ENCODE measurements around the gene ZNF407. TPM values are rescaled to one million over a fixed set of nuclear protein-coding genes. Genes with fewer than 3 reads are reported as not detected.
A peak's percentile ranks its signal among the peaks of the same experiment; 100 is the strongest.

The ZNF407 gene
- polyA plus RNA-seq, 4 donors = 9.2 to 10.3 (median 10.1) TPM

DNA sequence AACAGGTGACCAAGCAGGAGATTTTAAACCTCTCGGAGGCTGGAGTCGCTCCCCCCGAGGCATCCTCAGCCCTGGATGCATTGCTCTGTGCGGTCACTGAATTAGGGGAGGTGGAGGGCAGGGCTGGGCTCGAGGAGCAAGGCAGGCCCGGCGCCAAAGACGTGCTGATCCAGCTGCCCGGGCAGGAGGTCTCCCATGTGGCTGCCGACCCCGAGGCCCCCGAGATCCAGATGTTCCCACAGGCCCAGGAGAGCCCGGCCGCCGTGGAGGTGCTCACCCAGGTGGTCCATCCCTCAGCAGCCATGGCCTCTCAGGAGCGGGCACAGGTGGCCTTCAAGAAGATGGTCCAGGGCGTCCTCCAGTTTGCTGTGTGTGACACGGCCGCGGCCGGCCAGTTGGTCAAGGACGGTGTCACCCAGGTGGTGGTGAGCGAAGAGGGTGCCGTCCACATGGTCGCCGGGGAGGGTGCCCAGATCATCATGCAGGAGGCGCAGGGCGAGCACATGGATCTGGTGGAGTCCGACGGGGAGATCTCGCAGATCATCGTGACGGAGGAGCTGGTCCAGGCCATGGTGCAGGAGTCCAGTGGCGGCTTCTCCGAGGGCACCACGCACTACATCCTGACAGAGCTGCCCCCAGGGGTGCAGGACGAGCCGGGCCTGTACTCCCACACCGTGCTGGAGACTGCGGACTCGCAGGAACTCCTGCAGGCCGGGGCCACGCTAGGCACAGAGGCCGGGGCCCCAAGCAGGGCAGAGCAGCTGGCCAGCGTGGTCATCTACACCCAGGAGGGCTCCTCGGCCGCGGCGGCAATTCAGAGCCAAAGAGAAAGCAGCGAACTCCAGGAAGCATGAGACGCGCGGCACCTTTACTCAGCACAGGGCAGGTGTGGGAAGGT is 466.2 kb downstream of the ZNF407 start:
- DNase-seq (ENCODE audit: low read depth in 4 of 4, low spot score in 3 of 4) = no peak

DNA sequence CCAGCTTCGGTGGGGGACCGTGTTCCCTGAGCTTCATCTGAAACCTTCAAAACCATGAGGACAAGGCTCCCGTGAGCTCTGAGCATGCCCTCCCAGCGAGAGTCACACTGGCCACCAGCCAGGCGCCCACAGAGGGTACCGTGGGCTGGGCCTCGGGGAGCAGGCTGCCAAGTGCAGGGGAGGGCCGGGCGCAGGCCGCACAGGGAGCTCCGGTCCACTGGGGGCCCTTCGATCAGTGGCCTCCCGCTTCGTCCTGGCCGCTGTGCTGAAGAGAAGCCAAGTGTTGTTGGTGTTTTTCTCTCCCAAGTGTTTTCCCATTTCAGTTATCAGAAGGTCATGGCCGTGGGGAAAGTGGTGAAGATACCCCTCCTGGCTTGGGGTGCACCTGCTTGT is 466.8 kb downstream of the ZNF407 start:
- no peak for DNase-seq (ENCODE audit: low read depth in 4 of 4, low spot score in 3 of 4)

DNA sequence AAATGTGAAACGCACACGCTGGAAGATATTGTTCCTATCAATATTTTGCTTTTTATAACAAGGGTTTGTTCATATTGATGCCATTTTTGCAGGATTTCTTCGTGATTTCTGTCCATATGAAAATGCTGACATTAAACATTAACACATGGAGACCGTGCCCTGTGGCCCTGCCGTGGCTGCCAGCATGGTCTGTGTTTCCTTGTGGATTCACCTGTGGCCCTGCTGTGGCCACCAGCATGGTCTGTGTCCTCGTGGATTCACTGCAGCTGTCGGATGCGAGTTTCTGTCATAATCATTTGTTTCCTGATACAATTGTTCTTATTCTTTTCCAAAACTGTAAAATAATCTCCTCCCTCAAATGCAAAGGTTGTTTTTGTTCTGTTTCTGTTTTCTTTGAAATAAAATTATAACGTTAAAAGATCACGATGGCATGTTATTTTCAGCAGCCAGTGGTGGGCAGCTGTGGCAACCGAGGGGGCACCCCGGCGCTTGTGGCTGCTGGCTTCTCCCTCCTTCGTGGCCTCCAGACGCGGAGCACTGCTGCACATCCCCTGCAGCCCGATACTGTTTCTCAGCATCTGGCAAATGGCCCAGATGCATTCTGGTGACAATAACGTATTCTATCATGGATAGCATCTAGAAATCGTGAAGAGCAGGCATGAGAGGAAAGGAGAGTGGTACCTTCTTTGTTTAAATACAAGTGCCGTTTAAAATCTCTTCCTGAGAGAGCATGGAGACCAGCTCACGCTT is 467.8 kb downstream of the ZNF407 start:
- no peak for DNase-seq (ENCODE audit: low read depth in 4 of 4, low spot score in 3 of 4)

DNA sequence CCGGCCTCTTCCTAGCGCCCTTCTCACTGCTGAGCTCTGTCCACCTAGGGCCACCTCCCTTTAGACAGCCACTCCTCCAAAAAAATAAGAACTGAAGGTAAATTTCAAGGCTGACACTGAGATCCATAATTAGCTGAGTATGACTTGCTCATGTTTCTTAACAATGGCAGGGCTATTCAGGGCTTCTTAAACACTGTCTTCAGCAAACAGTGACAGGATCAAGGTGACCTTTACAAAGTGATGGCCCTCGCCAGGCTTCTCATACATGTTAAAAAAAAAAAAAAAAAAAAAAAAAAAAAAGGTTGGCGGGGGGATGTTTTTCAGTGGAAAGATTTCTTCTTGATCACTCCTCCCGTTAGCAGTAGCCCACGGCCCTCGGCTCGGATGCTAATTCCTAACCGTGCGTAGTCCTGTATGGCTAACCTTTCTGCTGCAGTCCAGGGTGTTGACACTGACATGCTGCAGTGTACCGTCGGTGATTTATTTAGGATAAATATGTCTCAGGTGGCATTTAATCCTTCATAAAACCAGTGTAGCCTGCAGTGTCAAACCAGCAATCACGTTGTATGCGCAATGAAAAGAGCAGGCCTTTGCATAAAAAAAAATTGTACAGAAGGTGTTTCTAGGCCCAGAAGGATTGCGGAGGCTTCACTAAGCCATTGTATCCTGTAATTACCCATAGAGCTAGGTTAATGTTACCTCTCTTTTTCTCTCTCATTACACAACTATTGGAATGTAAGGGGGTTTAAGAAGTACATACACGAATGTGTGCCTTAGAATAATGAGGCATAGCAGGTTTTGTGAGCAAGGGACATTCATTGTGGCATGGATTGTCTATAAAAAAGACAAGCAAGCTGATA is 468.6 kb downstream of the ZNF407 start:
- DNase-seq (ENCODE audit: low read depth in 4 of 4, low spot score in 3 of 4) = no peak

DNA sequence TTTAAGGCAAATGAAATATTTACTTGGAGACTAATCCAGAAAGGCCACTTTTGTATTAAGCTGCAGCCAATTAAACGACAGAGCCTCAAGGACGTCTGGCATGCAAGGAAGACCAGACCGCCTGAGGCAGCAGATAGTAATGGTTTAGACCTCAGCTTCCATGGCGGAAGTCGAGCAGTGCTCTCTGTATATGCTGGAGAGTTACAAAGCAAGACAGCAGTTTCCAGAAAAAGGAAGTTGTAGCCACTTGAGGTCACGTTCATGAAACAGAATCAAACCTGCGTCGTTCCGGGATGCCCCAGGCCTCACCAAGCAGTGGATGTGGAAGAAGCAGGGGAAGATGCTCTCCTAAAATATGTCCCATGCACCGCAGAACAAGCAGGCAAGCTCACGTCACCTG is 469.3 kb downstream of the ZNF407 start:
- no peak for DNase-seq (ENCODE audit: low read depth in 4 of 4, low spot score in 3 of 4)

DNA sequence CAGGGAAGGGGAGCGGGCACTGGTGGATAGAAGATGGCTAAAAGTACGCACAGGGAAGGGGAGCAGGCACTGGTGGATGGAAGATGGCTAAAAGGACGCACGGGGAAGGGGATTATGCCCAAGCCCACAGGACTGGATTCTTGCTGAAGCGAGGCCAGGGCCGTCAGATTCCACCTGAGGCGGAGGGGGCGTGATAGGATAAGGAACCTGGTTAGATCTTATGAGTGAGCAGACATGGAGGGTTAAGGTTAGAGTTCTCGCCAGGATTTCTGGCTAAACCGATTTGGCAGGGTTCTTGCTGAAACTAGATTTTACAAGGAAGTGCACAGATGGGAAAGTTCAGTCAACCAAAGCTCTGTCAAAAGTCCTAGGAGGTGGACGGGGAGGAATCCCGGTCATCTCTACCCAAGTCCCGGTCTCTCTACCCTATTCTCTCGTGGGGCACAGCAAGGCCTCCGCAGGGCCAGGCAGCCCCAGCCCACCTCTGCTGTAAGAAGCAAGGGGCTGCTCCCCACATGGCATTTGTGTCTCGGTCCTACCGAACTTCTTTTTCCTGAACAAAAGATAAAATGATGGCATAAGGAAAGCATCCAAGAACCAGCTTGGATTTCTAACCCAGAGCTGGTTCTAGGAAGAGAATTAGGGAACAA is 470.5 kb downstream of the ZNF407 start:
- no peak for DNase-seq (ENCODE audit: low read depth in 4 of 4, low spot score in 3 of 4)

DNA sequence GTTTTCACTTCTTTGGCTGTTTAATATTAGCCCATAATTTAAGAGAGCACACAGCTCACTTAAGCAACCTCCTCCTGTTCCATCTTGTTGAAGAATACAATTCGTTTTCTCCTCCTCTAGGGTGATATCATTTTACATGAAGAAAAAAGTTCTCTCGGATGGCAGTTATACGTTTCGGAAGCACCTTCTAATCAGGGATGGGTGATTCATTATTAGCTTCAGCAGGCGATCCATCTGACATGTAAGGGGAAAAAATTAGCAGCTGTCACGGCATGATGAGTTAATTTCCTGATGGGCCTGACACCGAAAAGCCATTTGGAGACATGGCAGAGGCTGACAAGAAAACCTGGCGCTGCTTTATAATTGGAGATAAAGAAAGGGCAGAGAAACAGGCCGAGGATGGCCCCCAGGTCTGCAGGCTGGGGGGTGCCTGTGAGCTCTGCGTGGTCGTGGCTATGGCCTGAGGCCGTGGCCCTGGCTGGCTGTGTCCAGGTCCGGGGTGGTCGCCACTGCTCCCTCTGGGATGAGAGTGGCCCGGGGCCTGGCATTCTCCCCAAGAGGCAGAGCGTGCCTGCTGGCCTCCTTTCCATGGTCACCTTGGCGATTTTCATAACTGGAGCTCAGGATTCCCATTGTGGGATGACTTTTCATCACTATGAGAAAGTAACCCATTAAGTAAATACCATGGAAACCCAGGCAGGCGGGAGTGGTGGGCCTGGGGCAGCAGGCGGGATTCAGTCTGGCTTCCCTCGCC is 471.2 kb downstream of the ZNF407 start:
- DNase-seq (ENCODE audit: low read depth in 4 of 4, low spot score in 3 of 4) = no peak

DNA sequence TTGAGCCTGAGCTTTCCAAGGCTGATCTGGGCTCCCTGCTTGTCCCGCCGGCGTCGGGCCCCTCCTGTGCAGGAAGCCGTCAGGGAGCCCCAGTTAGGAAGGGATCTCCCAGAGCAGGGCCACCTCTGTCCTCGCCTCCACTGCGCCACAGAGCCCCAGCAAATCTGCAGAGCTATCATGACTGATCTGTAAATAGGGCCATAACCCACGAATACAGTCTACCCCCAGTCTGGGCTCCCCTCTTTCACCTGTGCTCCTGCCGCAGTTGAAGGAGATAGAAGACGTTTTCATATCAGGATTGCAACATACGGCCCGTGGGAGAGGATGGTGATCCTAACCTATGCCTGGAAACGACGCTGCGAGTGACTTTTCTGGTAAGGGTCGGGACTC is 472.6 kb downstream of the ZNF407 start:
- DNase-seq (ENCODE audit: low read depth in 4 of 4, low spot score in 3 of 4) = no peak

DNA sequence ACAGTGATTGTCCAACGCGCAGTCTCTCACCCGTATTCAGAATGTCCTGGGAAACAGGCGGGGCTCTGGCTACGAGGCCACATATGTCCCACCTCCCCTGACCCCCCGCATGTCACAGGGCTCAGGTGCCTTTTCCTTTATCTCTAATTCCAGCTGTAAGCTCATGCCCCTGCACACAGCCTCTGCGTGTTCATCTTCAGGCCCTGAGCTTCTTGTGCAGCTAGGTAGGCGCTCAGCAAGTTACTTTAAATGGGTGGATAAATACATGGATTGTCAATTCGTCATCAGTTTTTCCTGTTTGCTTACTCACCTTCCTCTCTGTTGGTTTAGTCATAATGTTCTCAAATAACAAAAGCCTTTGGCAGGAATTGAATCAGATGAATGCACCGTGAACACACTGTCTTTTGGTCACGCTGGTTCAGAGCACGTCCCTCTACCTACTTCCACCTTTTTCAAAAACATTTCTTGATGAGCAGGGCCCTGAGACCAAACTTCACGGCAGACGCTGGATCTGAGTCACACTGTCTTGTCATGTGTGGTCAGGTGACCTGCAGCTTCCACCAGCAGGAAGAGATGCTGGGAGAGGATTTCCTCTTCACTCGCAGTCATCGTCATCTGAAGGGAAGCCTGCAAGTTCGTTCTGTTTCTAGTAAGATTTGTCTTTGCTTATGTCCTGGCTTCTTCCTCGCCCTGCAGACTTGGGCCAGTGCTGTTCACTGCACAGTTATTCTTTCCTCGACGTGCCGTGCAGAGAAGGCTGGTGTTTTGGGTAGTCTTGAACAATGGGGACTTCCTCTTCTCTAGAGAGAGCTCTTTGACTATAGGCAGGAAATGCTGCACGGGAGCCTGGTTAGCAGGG is 473.2 kb downstream of the ZNF407 start:
- DNase-seq (ENCODE audit: low read depth in 4 of 4, low spot score in 3 of 4) = peak in 2 of 4 donors; percentile 8 to 19

DNA sequence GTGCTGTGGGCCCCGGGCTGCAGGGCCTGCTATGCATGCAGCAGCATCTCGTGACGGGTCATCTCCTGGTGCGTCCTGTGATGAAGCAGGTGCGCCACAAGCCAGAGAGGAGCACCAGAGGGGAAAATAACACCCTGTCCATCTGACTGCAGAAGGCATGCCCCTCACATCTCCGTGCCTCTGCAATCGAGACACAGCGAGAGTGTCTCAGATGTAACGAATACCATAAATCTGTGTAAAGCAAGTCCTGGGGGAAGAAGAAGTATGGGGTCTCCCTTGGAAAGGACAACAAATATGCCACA is 473.8 kb downstream of the ZNF407 start:
- DNase-seq (ENCODE audit: low read depth in 4 of 4, low spot score in 3 of 4) = no peak

DNA sequence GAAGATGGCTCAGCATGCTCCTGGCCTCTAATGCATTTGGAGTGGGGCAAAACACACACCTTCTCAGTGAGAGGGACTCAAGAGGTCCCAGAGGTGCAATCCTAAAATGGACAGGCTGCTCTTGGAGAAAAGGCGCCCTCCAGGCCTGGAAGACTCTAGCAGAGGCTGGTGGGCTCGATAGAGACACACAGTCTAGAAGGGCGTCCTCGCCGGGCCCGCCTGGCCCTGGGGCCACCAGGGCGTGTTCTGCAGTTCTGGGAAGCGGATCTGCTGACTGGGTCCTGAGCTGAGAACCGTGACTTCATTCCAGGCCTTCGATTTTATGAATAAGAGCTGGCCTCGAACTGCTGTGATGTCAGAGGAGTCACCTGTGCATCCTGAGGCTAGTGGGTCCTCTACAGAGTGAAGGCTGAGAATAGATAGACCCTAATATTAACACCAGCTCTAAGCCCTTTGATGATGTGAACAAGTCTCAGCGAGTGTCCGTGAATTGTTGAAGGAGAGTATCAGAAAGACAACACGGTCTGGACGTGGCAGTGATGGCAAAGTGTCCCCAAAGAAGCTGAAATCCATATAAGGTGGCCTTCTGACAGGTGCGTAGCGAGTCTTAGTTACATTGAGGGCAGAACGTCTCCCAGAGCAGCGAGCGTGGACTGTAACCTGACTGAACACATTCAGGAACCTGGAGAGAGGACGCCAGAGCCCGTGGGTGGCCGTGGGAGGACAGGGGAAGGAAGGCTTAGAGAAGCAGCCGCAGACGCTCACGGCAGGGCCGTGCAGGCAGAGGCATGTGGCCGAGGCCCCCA is 474.4 kb downstream of the ZNF407 start:
- DNase-seq (ENCODE audit: low read depth in 4 of 4, low spot score in 3 of 4) = no peak

DNA sequence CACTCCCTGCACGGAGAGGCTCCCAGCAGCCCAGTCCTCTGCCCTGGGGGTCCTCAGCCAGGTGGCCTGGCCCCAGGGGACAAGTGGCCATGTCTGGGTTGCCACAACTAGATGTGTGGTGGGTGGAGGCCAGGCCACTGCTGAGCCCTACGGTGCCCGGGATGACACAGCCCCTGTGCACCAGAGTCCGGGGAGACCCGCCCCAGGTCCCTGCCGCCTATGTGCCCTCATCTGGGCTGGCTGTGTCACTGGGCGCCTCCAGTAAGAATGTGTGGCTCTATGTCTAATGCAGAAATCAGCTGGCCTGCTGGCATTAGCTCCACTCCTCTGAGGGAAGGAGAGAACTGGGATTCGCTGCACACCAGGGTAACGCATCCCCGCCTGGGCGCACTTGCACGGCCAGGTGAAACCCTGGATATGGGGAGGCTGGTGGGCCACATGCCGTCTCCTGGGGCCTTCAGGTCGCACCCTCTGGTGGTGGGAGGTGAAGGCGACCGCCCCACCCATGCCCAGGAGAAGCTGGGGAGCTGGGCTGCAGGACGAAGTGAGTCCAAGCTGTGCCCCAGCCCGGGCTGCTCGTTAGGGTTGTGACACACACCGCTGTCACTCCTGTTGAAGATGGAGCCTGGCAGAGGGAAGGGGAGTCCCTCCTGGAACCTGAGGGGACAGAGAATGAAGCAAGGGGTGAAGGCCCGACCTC is 475.2 kb downstream of the ZNF407 start:
- DNase-seq (ENCODE audit: low read depth in 4 of 4, low spot score in 3 of 4) = no peak

DNA sequence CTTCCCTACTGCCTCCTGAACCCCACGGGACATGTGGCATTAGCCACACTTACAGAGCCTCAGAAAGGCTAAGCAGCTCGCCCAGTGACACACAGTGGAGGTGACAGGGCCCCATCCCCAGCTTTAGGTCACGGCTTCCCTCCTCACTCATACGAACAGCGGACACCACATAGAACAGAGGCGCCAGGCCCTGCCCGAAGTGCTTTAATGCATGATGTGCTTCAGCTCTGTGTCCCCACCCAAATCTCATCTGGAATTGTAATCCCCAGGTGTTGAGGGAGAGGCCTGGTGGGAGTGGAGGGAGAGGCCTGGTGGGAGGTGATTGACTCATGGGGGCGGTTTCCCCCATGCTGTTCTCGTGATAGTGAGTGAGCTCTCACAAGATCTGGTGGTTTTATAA is 476.0 kb downstream of the ZNF407 start:
- no peak for DNase-seq (ENCODE audit: low read depth in 4 of 4, low spot score in 3 of 4)

DNA sequence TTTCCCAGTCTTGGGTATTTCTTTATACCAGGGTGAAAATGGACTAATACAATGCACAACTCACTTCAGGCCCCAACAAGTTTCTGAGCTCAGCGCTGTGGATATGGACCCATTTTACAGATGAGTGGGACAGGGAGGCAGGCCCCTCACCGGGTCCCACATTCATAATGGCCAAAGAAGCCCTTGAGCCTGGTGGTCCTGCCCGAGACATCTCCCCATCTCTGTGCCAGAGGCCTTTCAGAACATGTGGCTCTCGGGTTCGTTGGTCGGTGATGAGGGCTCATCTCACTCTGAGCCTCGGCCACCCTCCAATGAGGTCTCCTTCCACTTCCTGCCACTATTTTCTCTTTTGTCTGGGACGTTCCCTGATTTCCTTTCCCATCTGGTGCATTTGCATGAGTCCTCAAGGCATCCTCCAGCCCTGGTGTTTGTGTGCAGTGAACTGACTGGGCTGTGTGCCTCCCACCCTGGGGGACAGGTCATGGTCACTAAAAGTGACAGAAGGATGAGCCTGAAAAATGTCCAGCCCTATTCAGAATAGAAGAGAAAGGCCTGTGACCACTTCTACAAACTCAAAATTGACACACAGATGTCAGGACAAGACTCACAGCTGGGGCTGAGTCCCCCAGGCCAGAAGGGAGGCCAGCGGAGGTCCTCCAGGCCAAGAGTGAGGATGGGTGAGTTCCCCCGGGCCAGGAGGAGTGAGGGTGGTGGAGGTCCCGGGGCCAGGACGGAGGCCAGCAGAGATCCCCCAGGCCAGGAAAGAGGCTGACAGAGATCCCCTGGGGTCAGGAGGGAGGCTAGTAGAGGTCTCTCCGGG is 476.7 kb downstream of the ZNF407 start:
- no peak for DNase-seq (ENCODE audit: low read depth in 4 of 4, low spot score in 3 of 4)

DNA sequence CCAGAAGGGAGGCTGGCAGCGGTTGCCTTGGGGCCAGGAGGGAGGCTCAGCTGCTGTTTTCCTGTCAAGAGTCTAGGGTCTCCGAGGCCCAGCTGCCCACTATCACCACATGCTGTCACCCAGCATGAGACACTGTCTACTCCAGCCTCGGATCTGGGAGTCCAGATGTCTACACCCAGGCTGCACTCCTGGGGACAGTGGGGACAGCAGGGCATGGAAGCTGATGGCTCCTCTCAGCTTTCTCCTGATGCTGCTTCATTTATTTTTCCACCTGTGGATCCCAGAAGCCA is 477.3 kb downstream of the ZNF407 start:
- DNase-seq (ENCODE audit: low read depth in 4 of 4, low spot score in 3 of 4) = no peak

DNA sequence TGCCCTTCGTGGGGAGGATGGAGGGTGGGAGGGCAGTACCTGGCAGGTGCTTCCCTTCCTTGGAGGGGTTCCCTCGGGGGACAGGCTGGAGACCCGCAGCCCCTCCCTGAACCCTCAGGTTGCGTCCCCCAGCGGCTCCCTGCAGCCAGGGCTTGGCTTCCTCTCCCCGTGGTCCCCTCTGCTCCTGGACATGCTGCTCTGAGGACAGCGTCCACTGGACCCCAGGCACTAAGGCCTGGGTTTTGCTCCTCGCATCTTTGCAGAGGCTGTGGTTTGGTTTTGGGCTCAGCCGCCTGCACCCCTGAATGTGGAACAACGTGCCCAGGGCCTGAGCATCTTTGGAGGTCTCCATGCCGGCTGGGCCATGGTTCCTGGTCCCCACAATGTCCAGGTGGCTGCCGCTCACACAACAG is 477.8 kb downstream of the ZNF407 start:
- no peak for DNase-seq (ENCODE audit: low read depth in 4 of 4, low spot score in 3 of 4)

DNA sequence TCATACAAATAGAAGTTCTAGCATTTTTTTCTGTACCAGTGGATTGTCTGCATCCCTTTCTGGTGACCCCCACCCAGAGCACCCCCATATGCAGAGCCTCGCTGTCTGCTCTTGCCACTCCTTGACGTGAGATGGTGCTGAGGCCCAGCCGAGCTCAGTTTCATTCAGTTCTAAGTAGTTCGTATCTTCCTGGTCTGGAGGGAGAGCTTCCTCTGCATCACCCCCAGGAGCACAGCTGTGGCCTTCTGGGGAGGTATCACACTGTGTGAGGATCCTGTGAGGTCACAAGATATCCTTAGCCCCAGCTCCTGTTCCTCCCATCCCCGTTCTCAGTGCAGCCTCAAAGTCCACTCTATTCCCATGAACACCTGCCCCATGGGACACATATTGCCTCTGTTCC is 478.6 kb downstream of the ZNF407 start:
- no peak for DNase-seq (ENCODE audit: low read depth in 4 of 4, low spot score in 3 of 4)

Measured in left renal pelvis (tissue), 4 donors.